ENCODE measurements around the gene MSLN. TPM values are rescaled to one million over a fixed set of nuclear protein-coding genes. Genes with fewer than 3 reads are reported as not detected.

The MSLN gene
- total and polyA plus RNA-seq, 9 of the 15 experiments (the other 6 are each of a cell fraction or from before 2014, with no cell fraction given): not detected

DNA sequence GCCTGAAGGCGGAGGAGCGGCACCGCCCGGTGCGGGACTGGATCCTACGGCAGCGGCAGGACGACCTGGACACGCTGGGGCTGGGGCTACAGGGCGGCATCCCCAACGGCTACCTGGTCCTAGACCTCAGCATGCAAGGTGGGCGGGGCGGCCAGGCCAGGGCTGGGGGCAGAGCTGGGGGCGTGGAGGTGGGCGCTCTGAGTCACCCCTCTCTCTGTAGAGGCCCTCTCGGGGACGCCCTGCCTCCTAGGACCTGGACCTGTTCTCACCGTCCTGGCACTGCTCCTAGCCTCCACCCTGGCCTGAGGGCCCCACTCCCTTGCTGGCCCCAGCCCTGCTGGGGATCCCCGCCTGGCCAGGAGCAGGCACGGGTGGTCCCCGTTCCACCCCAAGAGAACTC, 7.9 kb downstream of the MSLN start:
- CTCF ChIA-PET (ENCODE audit: low intra/inter-chr PET ratio): no interaction called here
- intact Hi-C loops (cut with micrococcal nuclease) (no loop called here), in situ Hi-C loops (cut with MboI) (no loop called here)
- H3K4me1 ChIP-seq (replicated peaks in 1 of 2; ENCODE audit: control insufficient read depth in 2 of 2, insufficient read depth in 2 of 2, low read length in 2 of 2): peaks cover 0 to 68% of the 10 kb centered on the region in 2 experiments; a peak in 2 of 5 replicates
- H3K27ac ChIP-seq (ENCODE audit: extremely low read depth, low read depth, low read length): no peak overlapping the region
- H3K36me3 ChIP-seq (ENCODE audit: control insufficient read depth, insufficient read depth, low read length): no peaks in the 10 kb centered on the region
- peaks cover 0 to 6% of the 10 kb centered on the region in 2 experiments; a peak in 1 of 5 replicates for H3K27me3 ChIP-seq (ENCODE audit: control insufficient read depth in 2 of 2, insufficient read depth in 2 of 2, low read length in 2 of 2)
- H3K9ac ChIP-seq (ENCODE audit: insufficient read depth in 1 of 2, low read depth in 2 of 2, low read length in 2 of 2): no peak overlapping the region; a peak in 1 of 4 replicates
- no peak overlapping the region for H3K4me2 ChIP-seq (ENCODE audit: insufficient read depth, low read length)
- no peaks in the 10 kb centered on the region for H3K9me3 ChIP-seq (replicated peaks; ENCODE audit: control insufficient read depth, insufficient read depth, low read depth, low read length)
- peak; percentile 40; the same call in 1 of the 2 replicates for TF ChIP-seq EGR1 (conservative IDR thresholded peaks at IDR 0.05)
- TF ChIP-seq CBFA2T3 (IDR thresholded peaks at IDR 0.05): no peak
- WGBS (ENCODE audit: insufficient coverage, low coverage, missing lambda C conversion rate): 30% methylated on average over 17 of the region's 21 CpGs
- DNase-seq (ENCODE audit: extremely low read depth in 1 of 4, low spot score in 3 of 4) (peak in 1 of 4 experiments; percentile 43), ATAC-seq (peak; percentile 19; the same call in 1 of the 3 replicates), FAIRE-seq (no peak)
- no peak overlapping the region for H2AFZ ChIP-seq (ENCODE audit: low read depth, low read length)
- H3K79me2 ChIP-seq (ENCODE audit: control insufficient read depth, insufficient read depth, low read length): no peaks in the 10 kb centered on the region
- H3K9me1 ChIP-seq (ENCODE audit: control insufficient read depth, insufficient read depth, low read length): no peaks in the 10 kb centered on the region
- POLR2A ChIA-PET: no interaction called here
- H3K4me3 ChIP-seq: no peak overlapping the region
- no TSS peak for BruUV-seq (replicated peaks)
- H4K20me1 ChIP-seq (replicated peaks; ENCODE audit: control insufficient read depth, insufficient read depth, low read length): 0 out of 2 replicates have a peak, but pooled peaks cover 3% of the 10 kb centered on the region

DNA sequence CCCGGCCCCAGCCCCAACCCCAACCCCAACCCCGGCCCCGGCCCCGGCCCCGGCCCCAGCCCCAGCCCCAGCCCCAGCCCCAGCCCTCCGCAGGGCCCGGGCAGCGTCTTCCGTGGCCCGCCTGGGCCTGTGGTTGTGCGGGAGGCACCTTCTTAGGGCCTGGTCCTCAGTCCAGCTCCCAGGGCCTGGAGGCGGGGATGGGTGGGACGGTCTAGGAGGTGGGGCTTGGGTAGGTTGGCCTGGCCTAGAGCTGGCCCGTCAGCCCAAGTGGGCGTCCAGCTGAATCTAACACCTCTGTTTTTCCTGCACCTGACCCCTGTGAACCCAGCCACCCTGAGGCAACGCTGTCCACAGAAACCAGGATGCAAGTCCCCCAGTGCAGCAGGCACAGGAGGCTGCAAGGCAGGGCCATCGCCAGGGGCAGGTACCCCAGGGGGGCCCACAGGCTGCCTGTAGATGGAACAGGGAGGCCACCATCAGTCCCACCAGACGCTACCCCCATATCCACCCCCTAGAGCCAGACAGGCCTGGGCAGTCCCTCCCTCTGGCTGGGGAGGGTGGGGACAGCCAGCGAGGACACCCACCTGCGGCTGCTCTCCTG, 8.8 kb downstream of the MSLN start:
- no peak overlapping the region; a peak in 1 of 4 replicates for H3K9ac ChIP-seq (ENCODE audit: insufficient read depth in 1 of 2, low read depth in 2 of 2, low read length in 2 of 2)
- no peak overlapping the region for H3K4me3 ChIP-seq
- peaks cover 0 to 6% of the 10 kb centered on the region in 2 experiments; a peak in 1 of 5 replicates for H3K27me3 ChIP-seq (ENCODE audit: control insufficient read depth in 2 of 2, insufficient read depth in 2 of 2, low read length in 2 of 2)
- no TSS peak for BruUV-seq (replicated peaks)
- CTCF ChIA-PET (ENCODE audit: low intra/inter-chr PET ratio): no interaction called here
- FAIRE-seq (no peak), DNase-seq (ENCODE audit: extremely low read depth in 1 of 4, low spot score in 3 of 4) (no peak), ATAC-seq (peak; percentile 50; the same call in 2 of the 3 replicates)
- TF ChIP-seq ILF3 (IDR thresholded peaks at IDR 0.05; ENCODE audit: borderline replicate concordance): no peak
- no peak for TF ChIP-seq HEY1 (CRISPR knock-in tag; IDR thresholded peaks at IDR 0.05; ENCODE audit: borderline replicate concordance)
- no peak for TF ChIP-seq ZNF696 (CRISPR knock-in tag; conservative IDR thresholded peaks at IDR 0.05)
- TF ChIP-seq, protein P1, sequence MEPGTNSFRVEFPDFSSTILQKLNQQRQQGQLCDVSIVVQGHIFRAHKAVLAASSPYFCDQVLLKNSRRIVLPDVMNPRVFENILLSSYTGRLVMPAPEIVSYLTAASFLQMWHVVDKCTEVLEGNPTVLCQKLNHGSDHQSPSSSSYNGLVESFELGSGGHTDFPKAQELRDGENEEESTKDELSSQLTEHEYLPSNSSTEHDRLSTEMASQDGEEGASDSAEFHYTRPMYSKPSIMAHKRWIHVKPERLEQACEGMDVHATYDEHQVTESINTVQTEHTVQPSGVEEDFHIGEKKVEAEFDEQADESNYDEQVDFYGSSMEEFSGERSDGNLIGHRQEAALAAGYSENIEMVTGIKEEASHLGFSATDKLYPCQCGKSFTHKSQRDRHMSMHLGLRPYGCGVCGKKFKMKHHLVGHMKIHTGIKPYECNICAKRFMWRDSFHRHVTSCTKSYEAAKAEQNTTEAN (CRISPR knock-in tag; IDR thresholded peaks at IDR 0.05): no peak
- no peaks in the 10 kb centered on the region for H3K79me2 ChIP-seq (ENCODE audit: control insufficient read depth, insufficient read depth, low read length)
- in situ Hi-C loops (cut with MboI): no loop called here
- intact Hi-C loops (cut with micrococcal nuclease): no loop called here
- H3K9me1 ChIP-seq (ENCODE audit: control insufficient read depth, insufficient read depth, low read length): peaks cover 2% of the 10 kb centered on the region
- 42% methylated on average over 18 of the region's 20 CpGs for WGBS (ENCODE audit: insufficient coverage, low coverage, missing lambda C conversion rate)
- H2AFZ ChIP-seq (ENCODE audit: low read depth, low read length): no peak overlapping the region
- peaks cover 0 to 67% of the 10 kb centered on the region in 2 experiments; a peak in 2 of 5 replicates for H3K4me1 ChIP-seq (replicated peaks in 1 of 2; ENCODE audit: control insufficient read depth in 2 of 2, insufficient read depth in 2 of 2, low read length in 2 of 2)
- POLR2A ChIA-PET: interaction anchor here (0.9 kb wide), 1 partner anchor 11 kb away, joined by 7 read pairs; no protein-coding TSS in a partner anchor
- no peak overlapping the region for H3K4me2 ChIP-seq (ENCODE audit: insufficient read depth, low read length)
- H3K9me3 ChIP-seq (replicated peaks; ENCODE audit: control insufficient read depth, insufficient read depth, low read depth, low read length): no peaks in the 10 kb centered on the region
- no peaks in the 10 kb centered on the region for H3K36me3 ChIP-seq (ENCODE audit: control insufficient read depth, insufficient read depth, low read length)
- 0 out of 2 replicates have a peak, but pooled peaks cover 3% of the 10 kb centered on the region for H4K20me1 ChIP-seq (replicated peaks; ENCODE audit: control insufficient read depth, insufficient read depth, low read length)
- H3K27ac ChIP-seq (ENCODE audit: extremely low read depth, low read depth, low read length): no peak overlapping the region
